NCI-H2081 treated with DMSO at 0.1 percent for 48 hours (cell line): ENCODE results near the gene PHF13.

Source experiments
- DNase-seq: peaks from one replicate; lab custom pipeline; 2025; lab: John Stamatoyannopoulos, UW

The PHF13 gene

GRCh38 chr1:6602669-6603237 is 10.8 kb upstream of the PHF13 start, which contains the start of gene KLHL21:
Gene KLHL21 (minus strand): TSS chr1:6602869. CDS start chr1:6602817, 52 bp downstream.
- no peak for DNase-seq

- no peak for DNase-seq
These were observed 10.2 kb upstream of the PHF13 start for GRCh38 chr1:6603238-6603914.

- DNase-seq, result no peak
These were observed 9.5 kb upstream of the PHF13 start for GRCh38 chr1:6603915-6604558.

GRCh38 chr1:6612641-6613360 is 730 bp upstream of the PHF13 start:
- DNase-seq, result no peak

GRCh38 chr1:6614019-6614928 is 743 bp downstream of the PHF13 start:
- DNase-seq, result no peak

DNA sequence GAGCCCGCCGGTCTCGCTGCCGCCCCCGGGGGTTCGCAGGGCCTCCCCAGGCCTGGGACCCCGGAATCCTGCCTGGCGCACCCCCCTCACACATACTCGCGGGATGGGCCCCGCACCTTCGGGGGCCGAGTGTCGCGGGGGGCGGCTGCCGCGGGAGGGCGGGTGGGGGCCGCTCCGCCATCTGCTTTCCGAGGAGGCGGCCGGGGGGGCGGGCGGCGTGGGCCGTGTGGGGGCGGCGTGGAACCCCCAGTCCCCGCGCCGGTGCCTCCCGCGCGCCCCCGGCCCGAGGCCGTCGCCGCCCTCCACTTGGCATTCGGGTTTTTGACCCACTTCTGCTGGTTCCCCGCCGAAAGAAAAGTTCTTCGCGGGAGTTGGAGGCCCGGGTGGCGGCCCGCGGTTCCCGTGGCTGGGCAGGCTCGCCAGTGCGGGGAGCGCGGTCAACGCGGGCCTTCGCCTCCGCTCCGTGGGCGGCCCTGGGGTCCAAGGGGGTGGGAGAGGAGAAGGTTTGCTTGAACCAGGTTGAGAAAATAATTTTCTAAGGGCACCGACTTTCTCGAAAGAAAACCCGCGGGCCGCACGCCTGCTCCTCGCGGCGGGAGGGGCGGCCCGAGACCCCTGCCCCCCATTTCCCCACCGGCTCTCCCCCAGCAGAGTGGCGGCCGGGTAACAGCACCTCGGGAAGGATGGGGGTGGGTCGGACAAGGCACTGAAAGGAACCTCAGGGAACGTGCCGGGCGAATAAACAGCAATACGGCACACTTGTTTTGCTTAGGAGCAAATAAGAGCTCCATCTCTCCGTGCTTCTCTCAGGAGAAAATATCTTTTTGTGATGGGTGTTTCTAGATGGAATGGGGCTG is 1.6 kb downstream of the PHF13 start:
- DNase-seq, result no peak

- no peak for DNase-seq
These were observed 5.5 kb downstream of the PHF13 start for GRCh38 chr1:6619045-6619444.

DNA sequence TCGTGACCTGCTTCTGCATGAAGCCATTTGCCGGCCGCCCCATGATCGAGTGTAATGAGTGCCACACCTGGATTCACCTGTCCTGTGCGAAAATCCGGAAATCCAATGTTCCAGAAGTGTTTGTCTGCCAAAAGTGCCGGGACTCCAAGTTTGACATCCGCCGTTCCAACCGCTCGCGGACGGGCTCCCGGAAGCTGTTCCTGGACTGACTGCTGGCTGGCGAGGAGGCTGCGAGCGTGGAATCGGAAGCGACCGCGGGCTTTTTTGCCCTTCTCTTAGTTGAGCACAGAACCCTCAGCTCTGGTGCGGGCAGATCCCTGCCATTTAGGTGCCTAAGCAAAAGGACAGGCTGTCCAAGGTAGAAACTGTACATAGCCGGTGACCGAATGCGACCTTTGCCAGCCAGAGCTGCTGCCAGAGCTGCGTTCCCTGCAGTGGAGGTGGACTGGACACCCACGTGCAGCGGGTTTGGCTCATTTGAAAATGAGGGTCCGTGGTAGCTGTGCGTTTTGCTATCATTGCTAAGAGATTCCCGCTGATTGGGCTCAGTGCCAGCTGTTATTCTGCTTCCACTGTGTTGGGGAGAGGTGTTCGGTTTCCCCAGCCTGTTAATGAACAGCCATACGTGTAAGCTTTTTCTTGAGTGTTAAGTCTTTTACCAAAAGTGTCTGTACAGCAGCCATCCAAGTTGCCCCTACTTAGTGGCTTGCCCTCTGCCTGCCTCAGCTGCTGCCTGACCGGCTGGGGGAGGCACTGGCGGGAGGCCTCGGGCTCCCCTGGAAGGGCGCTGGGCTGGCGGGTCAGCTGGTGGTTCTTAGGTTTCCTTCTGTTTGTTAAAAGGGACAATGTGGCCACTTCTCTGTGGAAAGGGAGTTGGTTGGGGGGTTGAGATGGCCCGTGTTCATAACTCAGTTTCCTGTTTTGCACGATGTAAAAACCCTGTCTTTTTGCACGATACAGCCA is 8.2 kb downstream of the PHF13 start:
- DNase-seq, result no peak

DNA sequence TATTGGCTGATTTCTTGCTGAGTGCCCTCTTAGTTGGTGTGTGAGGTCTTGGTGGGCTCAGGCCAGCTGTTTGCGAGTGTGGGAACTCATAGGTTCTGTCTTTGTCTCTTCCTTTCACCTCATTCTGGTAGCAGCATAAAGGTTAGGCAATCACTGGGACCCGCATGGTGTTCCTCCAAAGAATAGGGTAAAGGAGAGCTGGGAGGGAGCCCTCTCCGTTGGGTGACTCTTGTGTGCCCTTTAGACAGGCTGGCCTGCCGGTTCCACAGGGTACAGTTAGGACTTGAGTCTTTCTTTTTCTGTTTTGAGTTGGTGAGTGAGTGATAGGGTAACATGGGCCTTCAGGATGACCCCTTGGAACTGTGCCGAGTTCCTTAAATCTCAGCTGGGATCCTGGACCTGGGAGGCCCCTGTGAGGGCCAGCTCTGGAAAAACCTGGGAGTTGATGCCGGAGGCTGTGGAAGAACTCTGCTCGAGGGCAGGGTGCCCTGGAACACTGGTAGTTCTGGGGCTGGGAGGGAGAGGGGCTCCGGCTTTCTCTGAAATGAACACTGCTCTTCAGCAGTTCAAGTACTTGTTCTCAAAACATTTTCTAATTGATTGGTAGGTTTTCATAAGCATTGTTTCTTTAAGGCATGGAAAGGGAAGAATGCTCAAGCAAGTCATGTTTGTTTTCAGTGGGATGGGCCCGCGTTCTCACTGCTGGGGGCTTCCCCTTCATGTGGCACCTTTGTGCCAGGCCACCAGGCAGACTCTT is 9.0 kb downstream of the PHF13 start:
- DNase-seq, result no peak

DNA sequence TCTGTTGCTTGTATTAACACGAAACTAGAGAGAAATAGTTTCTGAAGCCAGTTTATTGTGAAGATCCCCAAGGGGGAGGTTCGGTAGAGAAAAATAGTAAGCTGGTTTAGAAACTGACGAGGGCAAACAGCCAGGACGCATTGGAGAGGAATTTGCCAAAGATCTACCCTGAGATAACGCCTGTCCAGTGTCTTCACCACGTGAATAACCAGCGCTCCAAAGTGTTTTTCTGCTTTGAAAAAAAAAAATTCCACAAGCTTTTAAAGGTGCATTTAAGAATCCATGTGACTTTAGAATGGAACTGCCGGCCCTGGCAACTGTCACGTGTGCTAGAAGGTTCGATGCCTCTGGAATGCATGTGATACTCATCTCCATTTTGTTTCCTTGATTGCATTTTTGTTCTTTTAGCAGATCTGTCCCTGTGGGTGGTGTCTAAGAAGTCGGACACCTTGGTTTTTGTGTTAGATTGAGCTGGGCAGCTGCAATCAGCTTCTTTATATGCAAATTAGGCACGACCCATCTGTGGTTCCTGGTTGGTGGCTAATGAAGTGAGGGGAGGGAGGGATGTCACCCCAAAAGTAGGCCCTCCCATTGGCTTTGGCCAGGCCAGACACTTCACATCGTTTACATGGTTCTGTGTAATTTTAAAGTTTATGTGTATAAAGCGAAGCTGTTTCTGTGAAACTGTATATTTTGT is 9.9 kb downstream of the PHF13 start:
- DNase-seq, result no peak

- no peak for DNase-seq
These were observed 11.4 kb downstream of the PHF13 start, which contains the start of gene THAP3 for GRCh38 chr1:6624710-6625583. Gene THAP3 (plus strand): TSS chr1:6624868. CDS start chr1:6625219, 351 bp downstream.

- no peak for DNase-seq
These were observed 12.1 kb downstream of the PHF13 start for GRCh38 chr1:6625584-6626149.

GRCh38 chr1:6627031-6627430 is 13.5 kb downstream of the PHF13 start:
- DNase-seq, result no peak

DNA sequence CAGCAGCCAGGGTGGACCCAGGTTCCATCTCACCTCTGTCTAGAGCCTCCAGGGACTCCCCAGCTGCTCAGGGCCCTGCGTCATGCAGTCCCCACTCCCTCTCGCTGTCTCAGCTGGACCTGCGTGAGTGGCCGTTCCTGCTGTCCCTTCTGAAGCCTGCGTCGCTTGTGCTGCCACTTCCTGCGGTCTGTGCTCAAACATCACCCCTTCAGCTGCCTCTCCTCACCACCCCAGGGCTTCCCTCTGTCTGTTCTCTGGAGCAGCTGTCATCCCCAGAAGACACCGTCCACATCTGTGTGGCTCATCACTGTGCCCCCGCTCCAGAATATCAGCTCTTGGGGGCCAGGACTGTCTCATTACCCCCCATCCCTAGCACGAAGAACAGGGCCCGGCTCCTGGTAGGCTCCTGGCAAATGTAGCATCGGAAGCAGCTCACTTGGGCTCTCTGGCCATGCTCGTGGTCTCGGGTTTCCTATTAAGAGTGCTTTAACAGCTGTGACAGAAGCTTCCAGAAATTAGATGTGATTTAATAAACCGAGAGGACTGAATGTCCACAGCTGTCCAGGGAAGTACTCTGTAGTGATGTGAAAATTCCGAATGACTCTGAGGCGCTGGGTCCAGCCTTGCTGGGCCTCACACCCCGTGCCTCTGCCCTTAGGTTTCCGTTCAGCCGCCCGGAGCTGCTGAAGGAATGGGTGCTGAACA is 14.5 kb downstream of the PHF13 start:
- no peak for DNase-seq

DNA sequence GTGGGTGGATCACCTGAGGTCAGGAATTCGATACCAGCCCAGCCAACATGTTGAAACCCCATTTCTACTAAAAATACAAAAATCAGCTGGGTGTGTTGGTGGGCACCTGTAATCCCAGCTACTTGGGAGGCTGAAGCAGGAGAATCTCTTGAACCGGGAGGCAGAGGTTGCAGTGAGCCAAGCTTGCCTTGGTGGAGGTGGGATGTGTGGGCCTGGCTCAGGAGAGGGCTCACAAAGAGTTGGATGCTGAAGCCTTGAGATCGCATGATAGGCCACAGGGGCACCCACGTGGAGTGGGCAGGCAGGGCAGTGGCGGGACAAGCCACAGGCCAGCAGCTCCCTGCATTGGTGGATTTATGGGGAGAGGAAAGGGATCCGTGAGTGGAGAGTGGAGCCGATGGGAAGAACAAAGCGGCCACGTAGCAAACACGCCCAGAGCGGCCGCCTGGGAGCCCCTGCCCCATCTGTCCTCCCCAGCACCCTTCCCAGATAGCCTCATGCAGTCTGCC is 15.5 kb downstream of the PHF13 start:
- DNase-seq, result no peak

GRCh38 chr1:6630027-6630426 is 16.5 kb downstream of the PHF13 start:
- no peak for DNase-seq
